Activated T-helper 1 cell treated with anti-CD3 and anti-CD28 coated beads, Interleukin-12 subunit alpha, Interleukin-12 subunit beta, Interleukin-2, Interleukin-4 antibody, amounts not matched to agents 30 ng/mL and 10 ng/mL and 1 ng/mL, durations not matched to agents 14 hours and 24 hours and 36 hours (primary cell): Measurements from ENCODE around the gene CTNS. TPM values are rescaled to one million over a fixed set of nuclear protein-coding genes. Genes with fewer than 3 reads are reported as not detected.
"Not testable (repeated sequence)": the region's sequence is repeated elsewhere in the genome, so short reads cannot be mapped to it uniquely, and the experiment has no call there.

Experiments
- DNase-seq: peaks from one replicate; pipeline ENCODE4 v3.0.0; 2021; ENCODE audit warnings: low spot score
- H3K27ac Mint-ChIP-seq: one replicate; pipeline ENCODE4 v1.8.0; 2021; ENCODE audit warnings: mild to moderate bottlenecking, mixed read lengths
- H3K27me3 Mint-ChIP-seq: one replicate; pipeline ENCODE4 v1.8.0; 2022; ENCODE audit warnings: mild to moderate bottlenecking, moderate library complexity, mixed read lengths; ENCODE audit not compliant: insufficient read depth
- H3K36me3 Mint-ChIP-seq: one replicate; pipeline ENCODE4 v1.8.0; 2021; ENCODE audit warnings: low read depth, mixed read lengths
- H3K4me1 Mint-ChIP-seq: one replicate; pipeline ENCODE4 v1.8.0; 2021; ENCODE audit warnings: low read depth, mixed read lengths
- H3K4me3 Mint-ChIP-seq: one replicate; pipeline ENCODE4 v1.8.0; 2021; ENCODE audit warnings: mild to moderate bottlenecking, moderate library complexity, mixed read lengths
- H3K9me3 Mint-ChIP-seq: one replicate; pipeline ENCODE4 v1.8.0; 2021; ENCODE audit warnings: mixed read lengths
- intact Hi-C: fragments of 100-400 bp; cut with micrococcal nuclease; formaldehyde crosslinking; loops from one replicate; pipeline ENCODE4 v1.15.1; 2024
- total RNA-seq: library from RNA; stranded (reverse); gene quantifications from 2 replicates; pipeline ENCODE4 v1.2.3, GENCODE V29; 2022

The CTNS gene
- total RNA-seq, 1 donor from 2014 or later, result 55.3 TPM

DNA sequence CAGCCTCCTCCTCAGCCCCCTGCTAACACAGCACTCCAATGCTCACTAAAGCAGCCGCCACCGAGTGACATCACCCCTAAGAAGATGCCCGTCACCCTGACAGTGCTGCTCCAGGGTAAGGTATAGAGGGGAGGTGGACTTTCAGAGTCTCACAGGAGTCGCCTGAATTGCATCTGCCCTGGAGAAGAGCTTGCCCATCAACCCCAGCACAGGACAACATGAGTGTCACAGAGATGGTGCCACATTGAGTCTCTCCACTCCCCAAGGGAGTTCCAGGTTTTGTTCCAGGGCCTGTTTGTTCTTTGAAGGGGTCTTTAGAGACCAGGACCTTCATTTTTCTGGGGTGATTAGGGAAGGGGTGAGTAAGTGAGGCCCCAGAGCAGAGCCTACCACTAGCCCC lies 61.6 kb downstream of the CTNS start:
- peaks cover 29% of the 10 kb centered on the region for H3K36me3 Mint-ChIP-seq
- no peak overlapping the region for H3K27ac Mint-ChIP-seq
- peaks cover 26% of the 10 kb centered on the region for H3K4me1 Mint-ChIP-seq

GRCh38 chr17:3699951-3700350 lies 63.4 kb downstream of the CTNS start:
- Mint-ChIP-seq H3K27ac (no peak overlapping the region), H3K4me1 (peaks cover 11% of the 10 kb centered on the region), H3K36me3 (peaks cover 26% of the 10 kb centered on the region), H3K9me3 (peaks cover 13% of the 10 kb centered on the region), H3K4me3 (no peak overlapping the region), H3K27me3 (no peaks in the 10 kb centered on the region)
- intact Hi-C loops, result no loop called here
- DNase-seq, result no peak

More for the DNA sequence above, 61.6 kb downstream of the CTNS start:
- Mint-ChIP-seq H3K4me3 (no peak overlapping the region), H3K27me3 (no peaks in the 10 kb centered on the region), H3K9me3 (peaks cover 13% of the 10 kb centered on the region)
- no peak for DNase-seq
- intact Hi-C loops, result no loop called here

- peaks cover 13% of the 10 kb centered on the region for H3K9me3 Mint-ChIP-seq
- intact Hi-C loops, H3K27me3 Mint-ChIP-seq, H3K4me3 Mint-ChIP-seq, H3K27ac Mint-ChIP-seq, DNase-seq: not testable (repeated sequence)
- peaks cover 37% of the 10 kb centered on the region for H3K36me3 Mint-ChIP-seq
- H3K4me1 Mint-ChIP-seq, result peaks cover 11% of the 10 kb centered on the region
These were observed 65.5 kb downstream of the CTNS start for GRCh38 chr17:3702041-3702539.

DNA sequence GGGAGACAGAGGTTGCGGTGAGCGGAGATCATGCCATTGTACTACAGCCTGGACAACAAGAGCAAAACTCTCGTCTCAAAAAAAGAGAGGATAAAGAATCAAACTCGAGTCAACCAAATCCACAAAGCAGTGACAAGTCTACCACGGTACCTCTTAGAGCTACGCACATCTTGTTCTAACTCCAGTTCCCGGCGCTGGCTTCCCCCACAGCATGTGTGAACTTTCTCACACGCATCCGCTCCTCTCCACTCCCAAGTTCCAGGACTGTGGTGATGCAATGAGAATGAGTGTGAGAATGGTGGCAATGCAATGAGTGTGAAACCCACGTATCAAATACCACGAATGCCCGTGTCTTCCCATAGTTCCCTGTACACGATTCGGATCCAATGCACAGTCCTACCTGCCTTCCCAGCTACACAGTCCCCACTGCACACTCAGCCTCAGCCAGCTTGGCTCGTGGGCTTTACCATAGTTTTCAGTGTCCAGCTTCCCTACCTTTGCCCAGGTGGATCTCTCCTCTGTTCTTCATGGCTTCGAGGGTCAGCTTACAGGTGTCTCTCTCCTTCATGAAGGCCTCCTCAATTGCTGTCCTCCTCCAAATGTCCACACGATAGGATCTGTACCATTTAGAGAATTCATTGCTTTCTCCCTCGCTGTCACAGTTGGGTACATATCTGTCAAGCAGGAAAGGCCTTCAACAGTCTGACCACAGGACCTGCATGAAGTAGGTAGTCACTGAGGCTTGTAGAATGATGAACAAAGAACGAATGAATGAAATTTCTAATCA lies 68.6 kb downstream of the CTNS start:
- peaks cover 8% of the 10 kb centered on the region for H3K9me3 Mint-ChIP-seq
- no peak for DNase-seq
- peak overlapping the region; percentile 4 for H3K27ac Mint-ChIP-seq
- H3K4me3 Mint-ChIP-seq, result no peak overlapping the region
- peaks cover 24% of the 10 kb centered on the region for H3K4me1 Mint-ChIP-seq
- intact Hi-C loops, result no loop called here
- H3K27me3 Mint-ChIP-seq, result no peaks in the 10 kb centered on the region
- H3K36me3 Mint-ChIP-seq, result peaks cover 45% of the 10 kb centered on the region

DNA sequence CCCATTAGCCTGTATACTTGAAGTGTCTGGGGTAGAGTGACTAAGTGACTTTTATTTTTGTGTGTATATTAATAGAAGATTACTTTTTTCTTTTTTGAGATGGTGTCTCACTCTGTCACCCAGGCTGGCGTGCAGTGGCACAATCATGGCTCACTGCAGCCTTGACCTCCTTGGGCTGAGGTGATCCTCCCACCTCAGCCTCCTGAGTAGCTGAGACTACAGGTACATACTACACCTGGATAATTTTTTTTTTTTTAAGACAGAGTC lies 69.1 kb downstream of the CTNS start:
- peaks cover 25% of the 10 kb centered on the region for H3K4me1 Mint-ChIP-seq
- intact Hi-C loops, DNase-seq, H3K4me3 Mint-ChIP-seq, H3K27me3 Mint-ChIP-seq, H3K27ac Mint-ChIP-seq, H3K9me3 Mint-ChIP-seq: not testable (repeated sequence)
- peaks cover 43% of the 10 kb centered on the region for H3K36me3 Mint-ChIP-seq

DNA sequence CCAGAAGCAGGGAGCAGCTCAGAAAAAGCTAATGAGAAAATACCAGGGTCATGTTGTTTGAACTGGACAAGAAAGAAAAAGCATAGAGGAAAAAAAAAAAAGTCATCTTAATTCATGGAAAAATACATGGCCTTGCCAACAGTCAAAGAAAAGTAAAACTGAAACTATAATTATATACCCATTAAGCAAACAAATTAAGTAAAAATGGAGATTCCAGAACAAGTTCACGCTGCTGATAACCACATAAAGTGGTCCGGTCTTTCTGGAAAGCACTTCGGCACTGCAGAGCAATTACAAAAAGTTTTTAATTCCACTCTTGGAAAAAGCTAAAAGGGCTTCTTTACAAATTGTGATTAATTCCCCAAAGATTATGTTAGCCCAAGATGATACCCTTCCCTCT lies 71.8 kb downstream of the CTNS start:
- peaks cover 6% of the 10 kb centered on the region for H3K9me3 Mint-ChIP-seq
- no peak for DNase-seq
- H3K36me3 Mint-ChIP-seq, result peaks cover 42% of the 10 kb centered on the region
- H3K27me3 Mint-ChIP-seq, result no peaks in the 10 kb centered on the region
- peak overlapping the region; percentile 62 for H3K27ac Mint-ChIP-seq
- peaks cover 41% of the 10 kb centered on the region for H3K4me1 Mint-ChIP-seq
- H3K4me3 Mint-ChIP-seq, result peak overlapping the region; percentile 37
- intact Hi-C loops, result no loop called here

DNA sequence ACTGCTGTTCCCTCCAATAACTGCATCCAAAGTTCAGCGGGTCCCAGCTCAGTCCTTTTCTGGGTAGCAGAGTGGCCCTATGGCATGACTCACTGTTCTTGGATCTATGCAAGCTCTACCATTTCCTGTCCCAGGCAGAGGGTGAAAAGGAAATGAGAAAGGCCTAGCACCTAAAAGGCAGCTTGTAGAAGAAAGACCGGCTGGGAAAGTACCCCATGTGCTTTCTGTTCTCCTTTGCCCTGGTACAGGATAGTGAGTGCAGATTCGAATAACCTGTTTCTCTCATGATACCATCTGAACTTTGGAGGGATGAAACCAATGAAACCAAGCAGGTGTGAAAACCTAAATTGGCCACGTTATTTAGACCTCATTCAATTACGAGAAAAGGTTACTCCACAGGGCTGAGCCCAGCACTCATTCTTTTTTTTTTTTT lies 74.4 kb downstream of the CTNS start:
- Mint-ChIP-seq H3K4me1 (peaks cover 56% of the 10 kb centered on the region), H3K27me3 (no peaks in the 10 kb centered on the region), H3K36me3 (peaks cover 47% of the 10 kb centered on the region), H3K27ac (peak overlapping the region; percentile 74), H3K9me3 (peaks cover 6% of the 10 kb centered on the region), H3K4me3 (peak overlapping the region; percentile 64)
- intact Hi-C loops, result loop anchor here (1.0 kb wide), 4 partner anchors 9 to 54 kb away; partner anchors contain the start of genes EMC6, P2RX5 and TAX1BP3
- peak; percentile 83 for DNase-seq

Other genes with a start within 250 kb of the CTNS start
- gene OR1E1, start 238.3 kb upstream of the CTNS start, total RNA-seq, result not detected in 2 replicates
- gene OR3A3, start 225.4 kb upstream of the CTNS start, total RNA-seq, result not detected in 2 replicates
- gene OR1E2, start 202.9 kb upstream of the CTNS start, total RNA-seq, result not detected in 2 replicates
- gene SPATA22, start 164.9 kb upstream of the CTNS start, total RNA-seq, result not detected in 2 replicates
- gene ASPA, start 160.8 kb upstream of the CTNS start, total RNA-seq, result not detected in 2 replicates
- gene TRPV3, start 78.9 kb upstream of the CTNS start, total RNA-seq, result 0.26 and 0.51 TPM in 2 replicates
- gene TRPV1, start 27.3 kb upstream of the CTNS start, total RNA-seq, result 7.5 and 8.3 TPM in 2 replicates
- gene SHPK, start 510 bp upstream of the CTNS start, total RNA-seq, result 20.0 and 21.5 TPM in 2 replicates
- gene TAX1BP3, start 31.8 kb downstream of the CTNS start, total RNA-seq, result 29.3 and 30.1 TPM in 2 replicates
- 63.6 and 73.3 TPM in 2 replicates for gene EMC6, start 32.1 kb downstream of the CTNS start, total RNA-seq
- 133 and 143 TPM in 2 replicates for gene P2RX5, start 59.4 kb downstream of the CTNS start, total RNA-seq
- 25.7 and 26.1 TPM in 2 replicates for gene HASPIN, start 87.1 kb downstream of the CTNS start, total RNA-seq
- 31.8 and 35.0 TPM in 2 replicates for gene ITGAE, start 164.4 kb downstream of the CTNS start, total RNA-seq
- gene NCBP3, start 209.5 kb downstream of the CTNS start, total RNA-seq, result 54.2 and 56.0 TPM in 2 replicates